Kidney epithelial cell (primary cell): ENCODE data around the gene ARL15. TPM values are rescaled to one million over a fixed set of nuclear protein-coding genes. Genes with fewer than 3 reads are reported as not detected.

Source experiments
- DNase-seq: peaks from one replicate; pipeline ENCODE4 v3.0.0-alpha.2; 2010; ENCODE audit warnings: low read depth
- H3K27me3 ChIP-seq: 2 replicates; pipeline ENCODE4 v1.6.0; 2011; ENCODE audit warnings: low read length; ENCODE audit not compliant: control insufficient read depth, insufficient read depth
- H3K36me3 ChIP-seq: 2 replicates; pipeline ENCODE4 v1.5.1; 2011; ENCODE audit warnings: low read length; ENCODE audit not compliant: control insufficient read depth, insufficient read depth
- H3K4me3 ChIP-seq: 2 replicates; pipeline ENCODE4 v1.5.1; 2011; ENCODE audit warnings: low read depth, mild to moderate bottlenecking, control low read depth, low read length
- CTCF ChIP-seq: IDR thresholded peaks from 2 replicates; pipeline ENCODE4 v1.5.1; 2011; ENCODE audit warnings: mild to moderate bottlenecking, moderate library complexity, low read length, control low read depth, inconsistent platforms; ENCODE audit not compliant: insufficient read depth, poor library complexity, severe bottlenecking
- total RNA-seq: library from RNA; depleted of rRNA; stranded (reverse); fragments of >200 nt; gene quantifications from 2 replicates; pipeline ENCODE4 v1.2.3, GENCODE V29; 2015

The ARL15 gene
- total RNA-seq, 1 donor from 2014 or later: 9.7 TPM

DNA sequence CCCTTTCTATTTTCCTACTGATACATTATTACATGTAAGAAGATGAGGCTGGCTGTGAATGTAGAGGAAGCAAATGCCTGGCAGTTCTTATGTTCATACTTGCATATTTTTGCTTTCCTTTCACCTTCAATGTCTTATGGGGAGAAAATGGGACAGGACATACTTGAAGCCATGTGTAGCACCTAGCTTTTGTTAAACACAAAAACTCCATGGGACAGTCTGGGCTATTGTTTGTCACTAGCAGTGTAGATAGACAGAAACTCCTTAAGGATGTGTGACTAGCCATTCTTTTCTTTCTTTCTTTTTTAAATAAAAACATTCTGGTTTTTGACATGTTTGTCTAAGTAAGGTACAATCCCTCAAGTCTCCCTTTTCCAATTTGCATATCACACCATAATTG is 122.7 kb downstream of the ARL15 start:
- DNase-seq: no peak
- no peaks in the 10 kb centered on the region for H3K36me3 ChIP-seq
- H3K4me3 ChIP-seq: no peak overlapping the region
- no peaks in the 10 kb centered on the region for H3K27me3 ChIP-seq
- TF ChIP-seq CTCF: no peak

GRCh38 chr5:54186912-54187445 is 123.4 kb downstream of the ARL15 start:
- no peaks in the 10 kb centered on the region for H3K36me3 ChIP-seq
- no peak overlapping the region for H3K4me3 ChIP-seq
- no peak for DNase-seq
- H3K27me3 ChIP-seq: no peaks in the 10 kb centered on the region
- no peak for TF ChIP-seq CTCF

- H3K27me3 ChIP-seq: no peaks in the 10 kb centered on the region
- no peak for TF ChIP-seq CTCF
- H3K36me3 ChIP-seq: no peaks in the 10 kb centered on the region
- DNase-seq: no peak
- no peak overlapping the region for H3K4me3 ChIP-seq
These were observed 124.3 kb downstream of the ARL15 start for GRCh38 chr5:54186108-54186507.

DNA sequence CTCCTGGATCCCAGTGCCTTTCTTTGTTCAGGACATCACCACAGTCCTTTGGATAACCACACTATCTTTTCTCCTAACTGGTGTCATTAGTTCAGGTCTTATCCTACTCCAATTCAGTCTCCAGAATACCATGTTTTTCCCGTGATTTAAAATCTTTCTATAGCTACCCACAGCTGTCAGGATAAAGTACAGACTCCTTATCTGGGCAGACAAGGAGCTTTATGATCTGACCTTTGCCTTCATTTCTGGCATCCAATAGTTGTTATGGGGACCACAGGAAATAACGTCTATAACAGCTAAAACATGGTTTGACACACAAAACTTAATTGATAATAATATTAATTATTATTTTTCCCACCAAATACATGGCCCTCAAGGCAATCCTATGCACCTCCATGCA is 125.6 kb downstream of the ARL15 start:
- no peaks in the 10 kb centered on the region for H3K27me3 ChIP-seq
- TF ChIP-seq CTCF: no peak
- H3K4me3 ChIP-seq: no peak overlapping the region
- H3K36me3 ChIP-seq: no peaks in the 10 kb centered on the region
- no peak for DNase-seq

DNA sequence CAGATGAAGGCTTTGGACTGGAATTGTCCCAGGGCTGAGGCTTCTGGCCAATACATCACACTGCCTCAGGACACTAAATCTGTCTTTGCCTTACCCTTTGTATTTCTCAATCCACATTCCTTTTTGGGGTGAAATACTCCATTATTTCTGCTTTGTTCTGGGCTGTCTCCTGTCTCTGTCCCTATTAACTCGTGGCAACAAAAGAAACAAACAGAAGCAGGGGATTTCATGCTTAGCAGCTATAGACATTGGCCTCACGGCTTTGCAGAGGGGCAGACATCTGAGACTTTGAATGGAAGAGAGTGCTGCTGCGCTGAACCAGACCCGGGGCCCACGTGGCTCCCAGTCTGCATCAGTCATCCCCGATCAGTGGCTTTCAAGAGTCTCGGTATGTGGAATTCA is 129.7 kb downstream of the ARL15 start:
- no peak overlapping the region for H3K4me3 ChIP-seq
- TF ChIP-seq CTCF: no peak
- no peaks in the 10 kb centered on the region for H3K27me3 ChIP-seq
- DNase-seq: no peak
- no peaks in the 10 kb centered on the region for H3K36me3 ChIP-seq

DNA sequence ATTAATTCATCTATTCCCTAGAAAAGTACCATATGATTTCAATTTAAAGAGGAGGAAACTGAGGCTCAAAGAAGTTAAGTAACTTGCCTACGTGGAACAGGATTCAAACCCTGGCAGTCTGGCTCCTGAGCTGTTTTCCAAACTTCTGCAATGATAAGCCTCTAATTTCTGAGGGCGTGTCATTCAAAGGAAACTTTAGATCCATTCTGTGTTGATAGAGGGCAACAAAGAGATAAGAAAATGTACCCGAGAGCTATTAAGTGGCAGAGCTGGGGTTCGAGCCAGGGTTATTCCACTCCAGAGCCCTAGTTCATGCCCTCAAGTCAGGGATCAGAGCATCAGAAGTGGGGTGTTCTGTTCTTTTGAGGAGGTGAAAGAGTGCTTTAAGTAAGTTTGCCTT is 131.4 kb downstream of the ARL15 start:
- H3K36me3 ChIP-seq: no peaks in the 10 kb centered on the region
- no peak for TF ChIP-seq CTCF
- DNase-seq: no peak
- no peaks in the 10 kb centered on the region for H3K27me3 ChIP-seq
- H3K4me3 ChIP-seq: no peak overlapping the region
